ENCODE data around the gene MYLK.

The MYLK gene

GRCh38 chr3:123762805-123763204, 121.3 kb downstream of the MYLK start:
- DNase-seq (ENCODE audit: insufficient read length, low spot score) (no peak), FAIRE-seq (no peak)
- TF ChIP-seq, protein P1, sequence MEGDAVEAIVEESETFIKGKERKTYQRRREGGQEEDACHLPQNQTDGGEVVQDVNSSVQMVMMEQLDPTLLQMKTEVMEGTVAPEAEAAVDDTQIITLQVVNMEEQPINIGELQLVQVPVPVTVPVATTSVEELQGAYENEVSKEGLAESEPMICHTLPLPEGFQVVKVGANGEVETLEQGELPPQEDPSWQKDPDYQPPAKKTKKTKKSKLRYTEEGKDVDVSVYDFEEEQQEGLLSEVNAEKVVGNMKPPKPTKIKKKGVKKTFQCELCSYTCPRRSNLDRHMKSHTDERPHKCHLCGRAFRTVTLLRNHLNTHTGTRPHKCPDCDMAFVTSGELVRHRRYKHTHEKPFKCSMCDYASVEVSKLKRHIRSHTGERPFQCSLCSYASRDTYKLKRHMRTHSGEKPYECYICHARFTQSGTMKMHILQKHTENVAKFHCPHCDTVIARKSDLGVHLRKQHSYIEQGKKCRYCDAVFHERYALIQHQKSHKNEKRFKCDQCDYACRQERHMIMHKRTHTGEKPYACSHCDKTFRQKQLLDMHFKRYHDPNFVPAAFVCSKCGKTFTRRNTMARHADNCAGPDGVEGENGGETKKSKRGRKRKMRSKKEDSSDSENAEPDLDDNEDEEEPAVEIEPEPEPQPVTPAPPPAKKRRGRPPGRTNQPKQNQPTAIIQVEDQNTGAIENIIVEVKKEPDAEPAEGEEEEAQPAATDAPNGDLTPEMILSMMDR (IDR thresholded peaks at IDR 0.05; ENCODE audit: insufficient read depth, missing control alignments) = no peak

GRCh38 chr3:123760817-123761216, 123.3 kb downstream of the MYLK start:
- TF ChIP-seq, protein P1 (IDR thresholded peaks at IDR 0.05; ENCODE audit: insufficient read depth, missing control alignments) = no peak
- FAIRE-seq = no peak
- DNase-seq (ENCODE audit: insufficient read length, low spot score) = no peak

DNA sequence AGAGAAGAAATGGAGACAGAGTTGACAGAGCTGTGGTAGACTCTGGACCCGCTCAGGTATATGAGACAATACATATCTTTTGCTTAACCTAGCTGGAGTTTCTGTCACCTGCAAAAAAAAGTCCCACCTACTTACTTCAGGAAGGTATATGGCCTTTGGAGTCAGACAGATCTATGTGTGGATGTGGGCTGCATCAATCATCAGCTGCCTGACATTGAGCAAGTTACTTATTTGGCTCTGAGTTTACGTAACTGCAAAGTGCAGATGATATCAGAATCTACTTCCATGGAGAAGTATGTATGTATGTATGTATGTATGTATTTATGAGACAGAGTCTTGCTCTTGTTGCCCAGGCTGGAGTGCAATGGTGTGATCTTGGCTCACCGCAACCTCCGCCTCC, 124.3 kb downstream of the MYLK start:
- DNase-seq (ENCODE audit: insufficient read length, low spot score) = no peak
- FAIRE-seq = no peak
- TF ChIP-seq, protein P1 (IDR thresholded peaks at IDR 0.05; ENCODE audit: insufficient read depth, missing control alignments) = no peak

GRCh38 chr3:123759311-123759710, 124.8 kb downstream of the MYLK start:
- FAIRE-seq (no peak), DNase-seq (ENCODE audit: insufficient read length, low spot score) (no peak)
- TF ChIP-seq, protein P1 (IDR thresholded peaks at IDR 0.05; ENCODE audit: insufficient read depth, missing control alignments) = no peak

GRCh38 chr3:123758081-123758564, 126.0 kb downstream of the MYLK start:
- TF ChIP-seq, protein P1 (IDR thresholded peaks at IDR 0.05; ENCODE audit: insufficient read depth, missing control alignments) = no peak
- FAIRE-seq (no peak), DNase-seq (ENCODE audit: insufficient read length, low spot score) (no peak)

DNA sequence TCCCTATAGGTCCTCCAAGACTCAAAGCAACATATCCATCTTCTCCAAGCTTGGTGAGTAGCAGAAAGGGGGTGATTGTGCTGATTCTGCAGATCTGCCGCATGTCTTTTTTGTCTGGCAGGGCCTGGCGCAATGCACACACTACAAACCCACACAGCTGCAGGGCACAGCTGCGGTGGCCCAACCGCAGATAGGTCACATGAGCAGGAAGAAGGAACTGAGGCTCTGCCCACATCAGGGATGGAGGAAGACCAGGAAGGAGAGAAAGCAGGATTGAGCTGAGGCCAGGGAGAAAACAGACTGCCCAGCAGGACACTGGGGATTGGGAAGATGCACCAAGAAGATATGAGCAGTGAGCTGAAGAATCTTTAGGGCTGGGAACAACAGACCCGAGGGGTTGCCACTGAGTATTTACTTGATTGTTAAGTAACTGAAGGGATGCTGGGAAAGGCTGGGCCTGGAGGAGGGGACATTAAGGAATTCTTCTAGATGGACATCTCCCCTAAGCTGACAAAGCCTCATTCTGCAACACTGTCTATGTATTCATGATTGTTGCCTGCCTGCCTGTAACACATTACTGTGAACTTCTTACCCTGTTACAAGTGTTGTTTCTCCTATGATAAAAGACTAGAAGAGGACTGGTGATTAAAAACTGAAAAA, 126.7 kb downstream of the MYLK start:
- FAIRE-seq (no peak), DNase-seq (ENCODE audit: insufficient read length, low spot score) (no peak)
- TF ChIP-seq, protein P1 (IDR thresholded peaks at IDR 0.05; ENCODE audit: insufficient read depth, missing control alignments) = no peak

DNA sequence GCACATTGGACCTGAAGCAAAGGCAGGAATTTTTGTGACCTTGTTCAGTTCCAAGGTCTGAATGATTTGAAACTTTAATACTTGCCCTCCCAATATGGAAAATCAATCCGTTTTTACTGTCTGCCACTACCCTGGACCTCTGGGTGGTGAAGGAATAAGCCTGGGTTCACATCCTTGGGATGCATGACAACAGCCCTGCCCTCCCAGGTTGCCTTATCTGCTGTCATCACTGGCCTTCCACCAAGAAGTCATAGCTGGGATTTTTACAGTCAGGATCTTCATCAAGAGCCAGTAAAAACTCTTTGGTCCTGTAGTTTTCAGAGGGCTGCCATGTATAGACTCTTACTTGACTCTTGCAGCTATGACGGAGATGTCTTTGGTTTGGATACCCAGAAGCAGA, 128.6 kb downstream of the MYLK start:
- no peak for DNase-seq (ENCODE audit: insufficient read length, low spot score)
- no peak for FAIRE-seq
- TF ChIP-seq, protein P1 (IDR thresholded peaks at IDR 0.05; ENCODE audit: insufficient read depth, missing control alignments) = no peak

All from D721Med (cell line).